Ectodermal cell (in vitro differentiated cells): Measurements from ENCODE around the gene TP53BP2.

Source experiments
- H3K27ac ChIP-seq: 2 replicates; pipeline ENCODE4 v1.7.0; 2013; ENCODE audit warnings: mild to moderate bottlenecking, low read depth, low read length; ENCODE audit not compliant: insufficient read depth, poor library complexity, severe bottlenecking
- H3K27me3 ChIP-seq: 2 replicates; pipeline ENCODE4 v1.7.0; 2013; ENCODE audit warnings: mild to moderate bottlenecking, low read length; ENCODE audit not compliant: insufficient read depth, control insufficient read depth, poor library complexity, severe bottlenecking
- H3K36me3 ChIP-seq: one replicate; pipeline ENCODE4 v1.7.0; 2013; ENCODE audit warnings: low read length; ENCODE audit not compliant: control insufficient read depth, insufficient read depth
- H3K4me1 ChIP-seq: one replicate; pipeline ENCODE4 v1.7.0; 2013; ENCODE audit warnings: low read length; ENCODE audit not compliant: control insufficient read depth, insufficient read depth
- H3K4me3 ChIP-seq: 2 replicates; pipeline ENCODE4 v1.7.0; 2013; ENCODE audit warnings: low read depth, low read length, control low read depth; ENCODE audit not compliant: insufficient read depth
- H3K9me3 ChIP-seq: 2 replicates; pipeline ENCODE4 v1.7.0; 2013; ENCODE audit warnings: mild to moderate bottlenecking, low read length, moderate library complexity; ENCODE audit not compliant: control insufficient read depth
- WGBS, 2 experiments: methylation state at CpG; one replicate each; pipeline ENCODE4 v1.1.7; 2013; ENCODE audit warnings: missing lambda C conversion rate in 2 of 2; 5-methylcytosine and 5-hydroxymethylcytosine counted together

Gene TP53BP2

DNA sequence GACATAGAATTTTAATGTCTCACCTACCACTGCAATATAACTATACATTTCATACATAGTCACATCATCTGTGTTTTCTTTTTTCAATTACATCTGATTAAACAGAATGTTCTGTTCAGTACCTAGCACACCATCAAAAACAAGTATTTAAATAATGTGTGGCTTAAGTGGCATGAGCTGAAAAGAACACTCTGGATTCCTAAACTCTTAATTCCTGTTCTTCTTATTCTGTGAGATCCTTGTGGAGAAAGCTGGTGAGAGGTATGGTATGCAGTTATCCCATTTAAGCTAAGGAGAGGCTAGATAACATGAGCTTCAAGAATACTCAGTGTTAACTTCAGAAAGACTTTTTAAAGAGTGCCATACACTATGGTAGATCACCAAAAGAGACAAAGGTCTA, 5.5 kb downstream of the TP53BP2 start:
- H3K4me1 ChIP-seq = peaks cover 21% of the 10 kb centered on the region
- H3K27ac ChIP-seq = no peak overlapping the region
- H3K27me3 ChIP-seq = no peaks in the 10 kb centered on the region

GRCh38 chr1:223838125-223838854, 7.5 kb downstream of the TP53BP2 start:
- WGBS, 2 experiments = 69 to 72% methylated on average over 5 of the region's 5 CpGs
- Histone ChIP-seq H3K27me3 (no peaks in the 10 kb centered on the region), H3K4me3 (no peak overlapping the region), H3K4me1 (peaks cover 21% of the 10 kb centered on the region), H3K36me3 (no peaks in the 10 kb centered on the region), H3K9me3 (no peaks in the 10 kb centered on the region), H3K27ac (no peak overlapping the region)

More for the DNA sequence above, 5.5 kb downstream of the TP53BP2 start:
- Histone ChIP-seq H3K4me3 (no peak overlapping the region), H3K36me3 (no peaks in the 10 kb centered on the region), H3K9me3 (no peaks in the 10 kb centered on the region)

- no peaks in the 10 kb centered on the region for H3K36me3 ChIP-seq
- H3K27ac ChIP-seq = no peak overlapping the region
- WGBS, 2 experiments = 63% methylated on average over 10 of the region's 10 CpGs
- H3K9me3 ChIP-seq = no peaks in the 10 kb centered on the region
- H3K4me3 ChIP-seq = no peak overlapping the region
- no peaks in the 10 kb centered on the region for H3K27me3 ChIP-seq
- peaks cover 26% of the 10 kb centered on the region for H3K4me1 ChIP-seq
Observed at GRCh38 chr1:223837687-223838086, 8.1 kb downstream of the TP53BP2 start.

DNA sequence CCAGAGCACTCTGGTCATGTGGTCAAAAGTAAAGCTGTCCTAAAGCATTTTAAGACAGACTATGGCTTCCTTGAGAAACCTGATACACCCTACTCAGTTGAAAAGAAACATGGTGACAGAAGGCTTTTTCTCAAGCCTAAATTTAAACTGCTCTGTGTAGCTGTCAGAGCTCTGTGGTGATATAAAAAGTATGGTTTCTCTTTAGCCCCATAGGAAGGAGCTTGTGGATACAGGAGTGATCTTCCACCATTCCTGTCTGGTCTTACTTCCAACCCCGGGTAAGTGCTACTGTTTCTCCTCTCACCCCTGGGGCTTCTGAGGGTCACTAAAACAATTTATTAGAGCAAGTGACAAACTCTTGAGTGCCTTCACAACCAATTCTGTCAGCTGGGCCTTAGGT, 8.5 kb downstream of the TP53BP2 start:
- 53 to 71% methylated on average over 1 of the region's 1 CpG for WGBS, 2 experiments
- no peaks in the 10 kb centered on the region for H3K9me3 ChIP-seq
- no peak overlapping the region for H3K27ac ChIP-seq
- no peaks in the 10 kb centered on the region for H3K36me3 ChIP-seq
- no peaks in the 10 kb centered on the region for H3K27me3 ChIP-seq
- H3K4me3 ChIP-seq = no peak overlapping the region
- peaks cover 28% of the 10 kb centered on the region for H3K4me1 ChIP-seq

DNA sequence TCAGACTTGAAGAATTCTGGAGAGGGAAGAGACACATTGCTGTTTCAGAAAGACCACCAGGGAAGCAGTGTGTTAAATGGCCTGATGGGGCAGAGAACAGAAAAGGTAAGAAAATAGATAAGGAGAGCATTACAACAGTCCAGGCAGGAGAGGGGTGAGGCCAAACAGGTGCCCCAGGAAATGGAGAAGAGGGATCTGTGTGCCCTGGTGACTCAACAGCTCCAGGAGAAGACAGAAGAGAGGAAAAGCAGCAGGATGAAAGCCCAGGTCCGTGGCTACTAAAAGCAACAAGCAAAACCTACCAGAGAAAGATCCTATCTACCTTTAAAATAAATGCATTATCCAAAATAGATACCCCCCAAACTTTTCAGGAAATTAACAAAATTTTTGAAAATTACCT, 9.2 kb downstream of the TP53BP2 start:
- 77 to 89% methylated on average over 1 of the region's 1 CpG for WGBS, 2 experiments
- H3K4me3 ChIP-seq = no peak overlapping the region
- peaks cover 28% of the 10 kb centered on the region for H3K4me1 ChIP-seq
- H3K9me3 ChIP-seq = no peaks in the 10 kb centered on the region
- H3K36me3 ChIP-seq = no peaks in the 10 kb centered on the region
- no peak overlapping the region for H3K27ac ChIP-seq
- no peaks in the 10 kb centered on the region for H3K27me3 ChIP-seq

DNA sequence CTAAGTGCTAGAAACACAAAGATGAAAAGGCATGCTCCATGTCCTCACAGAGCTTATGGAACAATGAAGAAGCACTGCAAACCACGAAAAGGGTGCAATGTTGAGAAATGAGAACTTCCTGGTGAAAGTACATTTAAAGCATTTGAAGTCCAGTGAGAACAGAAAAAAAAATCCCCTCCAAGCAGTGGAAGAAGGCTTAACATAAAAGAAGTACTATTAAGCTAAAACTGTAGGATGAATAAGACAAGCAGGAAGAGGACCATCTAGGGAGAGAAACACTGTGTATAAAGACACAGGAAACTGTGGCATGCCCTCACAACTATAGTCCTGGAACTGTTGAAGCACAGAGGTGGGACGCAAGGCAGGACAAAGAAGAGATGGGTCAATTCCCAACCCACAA, 10.0 kb downstream of the TP53BP2 start:
- no peaks in the 10 kb centered on the region for H3K36me3 ChIP-seq
- WGBS, 2 experiments = 89 to 95% methylated on average over 2 of the region's 2 CpGs
- no peaks in the 10 kb centered on the region for H3K27me3 ChIP-seq
- H3K4me1 ChIP-seq = peaks cover 28% of the 10 kb centered on the region
- H3K9me3 ChIP-seq = no peaks in the 10 kb centered on the region
- no peak overlapping the region for H3K4me3 ChIP-seq
- no peak overlapping the region for H3K27ac ChIP-seq

DNA sequence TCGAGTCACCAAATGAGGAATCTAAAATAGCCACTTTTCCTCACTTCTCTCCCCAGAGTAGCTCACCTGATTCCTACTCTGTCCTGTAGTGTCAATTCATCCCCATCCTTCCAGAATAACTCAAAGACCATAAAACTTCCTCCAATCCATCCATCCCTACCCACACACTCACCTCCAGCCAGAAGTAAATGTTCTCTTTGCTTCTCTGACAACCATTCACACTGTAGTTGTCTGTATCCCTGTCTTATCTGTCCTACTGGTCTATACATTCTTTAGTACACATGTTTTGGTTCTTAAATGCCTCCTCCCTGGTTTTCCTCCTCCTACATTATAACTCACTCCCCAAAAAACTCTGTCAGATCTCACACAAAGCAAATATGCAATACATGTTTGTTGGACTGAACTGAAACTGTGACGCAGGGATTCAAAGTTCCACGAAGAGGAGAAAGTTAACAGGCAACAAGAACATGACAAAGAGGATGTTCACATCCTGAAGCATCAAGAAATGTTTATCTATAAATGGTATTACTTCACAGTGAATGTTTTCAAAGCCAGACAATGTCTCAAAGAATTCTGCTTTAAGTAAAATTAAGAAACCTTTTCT, 11.0 kb downstream of the TP53BP2 start:
- Histone ChIP-seq H3K27me3 (no peaks in the 10 kb centered on the region), H3K27ac (no peak overlapping the region), H3K4me1 (peaks cover 28% of the 10 kb centered on the region), H3K9me3 (no peaks in the 10 kb centered on the region), H3K4me3 (no peak overlapping the region), H3K36me3 (no peaks in the 10 kb centered on the region)
- 95 to 98% methylated on average over 3 of the region's 3 CpGs for WGBS, 2 experiments

DNA sequence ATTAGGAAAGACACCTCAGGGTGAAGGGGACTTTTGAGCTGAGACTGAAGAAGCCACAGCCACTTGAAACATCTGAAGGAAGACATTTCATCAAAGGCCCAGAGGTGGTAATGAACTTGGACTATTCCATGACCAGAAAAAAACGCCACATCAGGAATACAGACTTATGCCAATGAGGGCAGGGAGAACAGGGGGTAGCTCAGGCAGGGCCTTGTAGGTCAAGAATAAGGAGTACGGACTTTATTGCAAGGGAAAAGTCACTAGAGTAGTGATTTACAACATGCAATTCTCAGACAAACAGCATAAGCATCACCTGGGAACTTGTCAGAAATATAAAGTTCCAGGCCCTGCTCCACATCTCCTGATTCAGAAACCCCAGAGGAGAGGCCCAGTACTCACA, 11.8 kb downstream of the TP53BP2 start:
- no peak overlapping the region for H3K27ac ChIP-seq
- no peaks in the 10 kb centered on the region for H3K27me3 ChIP-seq
- no peak overlapping the region for H3K4me3 ChIP-seq
- WGBS, 2 experiments = 95 to 97% methylated on average over 2 of the region's 2 CpGs
- no peaks in the 10 kb centered on the region for H3K36me3 ChIP-seq
- peaks cover 26% of the 10 kb centered on the region for H3K4me1 ChIP-seq
- H3K9me3 ChIP-seq = no peaks in the 10 kb centered on the region

- H3K27ac ChIP-seq = no peak overlapping the region
- WGBS, 2 experiments = 84 to 88% methylated on average over 3 of the region's 3 CpGs
- H3K4me3 ChIP-seq = no peak overlapping the region
Observed at GRCh38 chr1:223832637-223832943, 13.2 kb downstream of the TP53BP2 start.

GRCh38 chr1:223831755-223832636, 13.8 kb downstream of the TP53BP2 start:
- Histone ChIP-seq H3K27ac (no peak overlapping the region), H3K4me1 (peaks cover 8% of the 10 kb centered on the region), H3K27me3 (no peaks in the 10 kb centered on the region), H3K9me3 (no peaks in the 10 kb centered on the region), H3K4me3 (no peak overlapping the region), H3K36me3 (no peaks in the 10 kb centered on the region)
- 100% methylated on average over 3 of the region's 3 CpGs; no CpG with 5 or more reads in 1 of the 2 experiments for WGBS, 2 experiments

More at GRCh38 chr1:223832637-223832943, 13.2 kb downstream of the TP53BP2 start:
- no peaks in the 10 kb centered on the region for H3K9me3 ChIP-seq
- H3K27me3 ChIP-seq = no peaks in the 10 kb centered on the region
- H3K36me3 ChIP-seq = no peaks in the 10 kb centered on the region
- H3K4me1 ChIP-seq = peaks cover 13% of the 10 kb centered on the region
